Spleen (tissue), 11 donors: Measurements from ENCODE around the gene RAPGEF4. TPM values are rescaled to one million over a fixed set of nuclear protein-coding genes. Genes with fewer than 3 reads are reported as not detected.

Experiments
- DNase-seq: peaks from one replicate; pipeline ENCODE4 v3.0.0-alpha.2; 2020
- H3K27ac ChIP-seq, 8 donors: fragments of 200-600 bp; sonication (generic) in 7 of 8; 1 replicate in 4 of 8; 2 replicates in 4 of 8; pipeline versions ENCODE4 v1.5.0 to v1.8.0; 2016 to 2021; ENCODE audit warnings: inconsistent platforms in 4 of 8, mild to moderate bottlenecking in 4 of 8, moderate library complexity in 1 of 8
- H3K27me3 ChIP-seq, 7 donors: fragments of 200-600 bp; sonication (generic) in 6 of 7; replicated peaks in 1 of 7; 1 replicate in 4 of 7; 2 replicates in 3 of 7; pipeline versions ENCODE4 v1.5.0 to v1.8.0; 2016 to 2021; ENCODE audit warnings: inconsistent platforms in 3 of 7, mild to moderate bottlenecking in 1 of 7
- H3K36me3 ChIP-seq, 6 donors: fragments of 200-600 bp; sonication (generic) in 5 of 6; 1 replicate in 4 of 6; 2 replicates in 2 of 6; pipeline versions ENCODE4 v1.5.0 to v1.8.0; 2016 to 2021; ENCODE audit warnings: inconsistent platforms in 2 of 6
- H3K4me1 ChIP-seq, 6 donors: fragments of 200-600 bp; sonication (generic) in 5 of 6; 1 replicate in 3 of 6; 2 replicates in 3 of 6; pipeline versions ENCODE4 v1.5.0 to v1.8.0; 2016 to 2021; ENCODE audit warnings: inconsistent platforms in 3 of 6
- H3K4me3 ChIP-seq, 8 donors: fragments of 200-600 bp; sonication (generic) in 7 of 8; 1 replicate in 4 of 8; 2 replicates in 4 of 8; pipeline versions ENCODE4 v1.5.0 to v1.8.0; 2016 to 2021; ENCODE audit warnings: inconsistent platforms in 4 of 8, mild to moderate bottlenecking in 4 of 8, moderate library complexity in 2 of 8
- H3K9me3 ChIP-seq, 8 donors: fragments of 200-600 bp; sonication (generic) in 7 of 8; 1 replicate in 4 of 8; 2 replicates in 4 of 8; pipeline versions ENCODE4 v1.5.0 to v1.8.0; 2016 to 2021; ENCODE audit warnings: inconsistent platforms in 4 of 8
- POLR2A ChIP-seq, 3 donors: fragments of 450-650 bp; IDR thresholded peaks; one replicate each; pipeline ENCODE4 v1.5.1; 2017; ENCODE audit warnings: antibody characterized with exemption in 3 of 3, mild to moderate bottlenecking in 1 of 3
- POLR2AphosphoS5 ChIP-seq, 3 donors: sonication (generic); formaldehyde crosslinking; IDR thresholded peaks; one replicate each; pipeline ENCODE4 v1.5.1; 2017; ENCODE audit warnings: antibody characterized with exemption in 3 of 3
- whole genome bisulfite sequencing, 5 donors: extraction: QIAGEN DNeasy Blood & Tissue Kit in 3 of 5; methylation state at CpG; one replicate each; pipeline versions ENCODE4 v1.1.5 to v1.1.7; 2013 to 2018; 5-methylcytosine and 5-hydroxymethylcytosine counted together
- intact Hi-C: fragments of 100-400 bp; cut with DNase I; formaldehyde crosslinking; loops from one replicate; pipeline ENCODE4 v1.15.0; 2023; ENCODE audit warnings: low total_unique reads
- polyA plus RNA-seq, 3 donors: library from polyadenylated mRNA; stranded (reverse); fragments of 200-250 nt; gene quantifications; one replicate each; pipeline ENCODE4 v1.2.1, GENCODE V29; 2013
- total RNA-seq, 7 donors: library from RNA; depleted of rRNA in 3 of 7; stranded (reverse); fragments of >200 nt in 3 of 7; fragmentation: NEBNext Ultra II Directional in 4 of 7; extraction: Animal tissue kit (Norgen Biotek cat#: 25700) in 4 of 7; gene quantifications; one replicate each; pipeline versions ENCODE4 v1.1.0 to v1.2.1, GENCODE V29; 2016 to 2021
- TF ChIP-seq, protein P1 (sequence below), 11 experiments: fragments of 200-600 bp in 7 of 11; fragments of 450-650 bp in 4 of 11; sonication (generic) in 4 of 11; IDR thresholded peaks in 8 of 11; conservative IDR thresholded peaks in 3 of 11; 1 replicate in 7 of 11; 2 replicates in 4 of 11; pipeline versions ENCODE4 v1.4.0 to v1.8.0; 2016 to 2021; ENCODE audit warnings: antibody characterized with exemption in 11 of 11, inconsistent platforms in 4 of 11, mild to moderate bottlenecking in 1 of 11
- donor health status: healthy with polysubstance abuse.
- donor health status: DM: no; HTN: no; CAD: no; lungs with moderate emphysema.
- donor health status: DM: no; HTN: no; CAD: no.
- donor health status: Bipolar disorder and iron deficiency.
- donor health status: healthy.
- donor health status: DM: no; HTN: no; CAD: no.
- donor health status: DM: yes; HTN: yes; CAD: no.

RAPGEF4 gene
- total and polyA plus RNA-seq, 10 donors = 0.52 to 11.0 (median 1.9) TPM

DNA sequence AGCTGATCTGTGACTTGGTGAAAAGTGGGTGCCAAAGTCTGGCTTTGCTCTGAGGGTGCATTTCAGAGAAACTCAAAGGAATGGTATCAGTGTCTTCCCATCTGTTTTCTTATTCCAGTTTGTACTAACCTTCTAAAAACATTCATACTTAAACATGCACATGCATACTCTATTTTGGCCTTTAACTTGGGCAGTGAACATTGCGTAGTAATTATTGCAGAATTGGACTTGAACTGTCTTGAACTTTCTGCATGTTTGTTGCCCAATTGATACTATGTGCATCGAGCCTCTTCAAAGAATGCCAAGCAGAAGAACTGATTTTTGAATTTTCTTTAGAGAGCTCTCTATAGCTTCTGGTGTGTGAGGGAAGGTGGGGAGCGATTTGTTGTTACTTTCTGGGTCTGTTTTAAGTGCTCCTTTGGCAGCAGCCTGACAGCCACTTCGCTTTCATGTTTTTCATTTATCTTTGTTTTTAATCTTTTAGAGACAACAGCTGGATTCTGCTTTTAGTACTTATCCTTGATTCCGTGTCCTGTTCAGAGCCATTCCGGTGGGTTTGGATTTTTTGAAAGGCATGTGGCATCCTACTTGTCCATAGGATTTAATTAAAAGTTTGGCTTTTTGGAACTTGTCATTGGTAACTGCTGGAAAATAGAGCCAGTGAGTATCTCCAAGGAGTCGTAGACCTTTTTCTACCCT lies 159.2 kb downstream of the RAPGEF4 start:
- no peak for DNase-seq
- 78 to 84% (median 81%) methylated on average over 7 of the region's 7 CpGs for WGBS, 5 donors
- Histone ChIP-seq H3K9me3 (no peaks in the 10 kb centered on the region), H3K27ac (no peak overlapping the region), H3K27me3 (peaks cover 0 to 11% (median 0%) of the 10 kb centered on the region in 7 donors), H3K4me3 (no peak overlapping the region), H3K36me3 (no peaks in the 10 kb centered on the region), H3K4me1 (peaks cover 0 to 4% (median 0%) of the 10 kb centered on the region in 6 donors)
- TF ChIP-seq POLR2A (IDR thresholded peaks at IDR 0.05) = no peak
- TF ChIP-seq, protein P1, sequence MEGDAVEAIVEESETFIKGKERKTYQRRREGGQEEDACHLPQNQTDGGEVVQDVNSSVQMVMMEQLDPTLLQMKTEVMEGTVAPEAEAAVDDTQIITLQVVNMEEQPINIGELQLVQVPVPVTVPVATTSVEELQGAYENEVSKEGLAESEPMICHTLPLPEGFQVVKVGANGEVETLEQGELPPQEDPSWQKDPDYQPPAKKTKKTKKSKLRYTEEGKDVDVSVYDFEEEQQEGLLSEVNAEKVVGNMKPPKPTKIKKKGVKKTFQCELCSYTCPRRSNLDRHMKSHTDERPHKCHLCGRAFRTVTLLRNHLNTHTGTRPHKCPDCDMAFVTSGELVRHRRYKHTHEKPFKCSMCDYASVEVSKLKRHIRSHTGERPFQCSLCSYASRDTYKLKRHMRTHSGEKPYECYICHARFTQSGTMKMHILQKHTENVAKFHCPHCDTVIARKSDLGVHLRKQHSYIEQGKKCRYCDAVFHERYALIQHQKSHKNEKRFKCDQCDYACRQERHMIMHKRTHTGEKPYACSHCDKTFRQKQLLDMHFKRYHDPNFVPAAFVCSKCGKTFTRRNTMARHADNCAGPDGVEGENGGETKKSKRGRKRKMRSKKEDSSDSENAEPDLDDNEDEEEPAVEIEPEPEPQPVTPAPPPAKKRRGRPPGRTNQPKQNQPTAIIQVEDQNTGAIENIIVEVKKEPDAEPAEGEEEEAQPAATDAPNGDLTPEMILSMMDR (IDR thresholded peaks at IDR 0.05 in 8 of 11, conservative IDR thresholded peaks at IDR 0.05 in 3 of 11) = no peak
- TF ChIP-seq POLR2AphosphoS5 (IDR thresholded peaks at IDR 0.05) = no peak
- intact Hi-C loops = no loop called here

DNA sequence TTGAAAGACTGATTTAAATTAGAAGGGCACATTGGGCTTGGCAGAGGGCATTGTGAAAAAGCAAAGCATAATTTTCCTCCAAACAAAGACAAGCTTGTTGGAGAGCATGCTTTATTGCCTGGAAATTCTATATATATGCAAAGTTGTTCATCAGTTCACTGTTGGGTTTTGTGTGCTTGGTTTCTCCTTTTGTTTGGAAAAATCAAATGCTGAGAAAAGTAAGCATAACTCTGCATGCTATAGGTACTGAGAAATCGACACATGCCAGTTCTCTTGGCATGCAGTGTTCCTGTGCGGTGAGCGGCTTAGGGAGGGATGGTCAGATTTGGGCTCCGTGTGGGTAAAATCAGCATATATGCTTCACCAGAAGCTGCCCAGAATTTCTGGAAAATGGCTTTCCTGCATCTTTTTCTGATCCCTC lies 161.0 kb downstream of the RAPGEF4 start:
- Histone ChIP-seq H3K27me3 (peaks cover 0 to 11% (median 0%) of the 10 kb centered on the region in 7 donors), H3K9me3 (no peaks in the 10 kb centered on the region), H3K27ac (no peak overlapping the region), H3K4me3 (no peak overlapping the region), H3K36me3 (no peaks in the 10 kb centered on the region), H3K4me1 (no peaks in the 10 kb centered on the region)
- DNase-seq = no peak
- TF ChIP-seq POLR2AphosphoS5 (IDR thresholded peaks at IDR 0.05) = no peak
- TF ChIP-seq POLR2A (IDR thresholded peaks at IDR 0.05) = no peak
- TF ChIP-seq, protein P1 (IDR thresholded peaks at IDR 0.05 in 8 of 11, conservative IDR thresholded peaks at IDR 0.05 in 3 of 11) = no peak
- intact Hi-C loops = no loop called here
- WGBS, 5 donors = 88 to 92% (median 90%) methylated on average over 4 of the region's 4 CpGs

DNA sequence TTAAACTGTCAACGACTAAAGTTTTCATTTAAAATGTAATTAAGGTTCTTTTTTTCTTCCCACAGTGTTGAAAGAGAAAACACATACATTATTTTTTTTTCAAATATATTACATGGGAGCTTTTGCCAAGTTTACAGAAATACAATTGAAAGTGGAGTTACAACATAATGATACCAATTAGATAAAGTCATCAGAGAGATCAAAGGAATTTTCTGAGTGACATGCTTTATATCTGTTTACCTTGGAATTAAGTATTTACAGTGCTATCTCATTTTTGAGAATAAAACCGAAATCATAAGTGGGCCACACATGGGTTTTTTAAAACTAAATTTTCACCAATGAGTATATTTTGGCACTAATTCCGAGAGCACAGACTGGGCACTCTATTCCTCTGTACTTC lies 165.2 kb downstream of the RAPGEF4 start:
- no peak for DNase-seq
- intact Hi-C loops = no loop called here
- no peak overlapping the region for H3K4me3 ChIP-seq
- H3K36me3 ChIP-seq = no peaks in the 10 kb centered on the region
- WGBS, 5 donors = 77 to 90% (median 81%) methylated on average over 3 of the region's 3 CpGs
- TF ChIP-seq POLR2A (IDR thresholded peaks at IDR 0.05) (no peak), POLR2AphosphoS5 (IDR thresholded peaks at IDR 0.05) (no peak)
- TF ChIP-seq, protein P1 (IDR thresholded peaks at IDR 0.05 in 8 of 11, conservative IDR thresholded peaks at IDR 0.05 in 3 of 11) = no peak
- H3K27me3 ChIP-seq = peaks cover 0 to 11% (median 0%) of the 10 kb centered on the region in 7 donors
- H3K27ac ChIP-seq = no peak overlapping the region
- H3K9me3 ChIP-seq = no peaks in the 10 kb centered on the region
- H3K4me1 ChIP-seq = no peaks in the 10 kb centered on the region

DNA sequence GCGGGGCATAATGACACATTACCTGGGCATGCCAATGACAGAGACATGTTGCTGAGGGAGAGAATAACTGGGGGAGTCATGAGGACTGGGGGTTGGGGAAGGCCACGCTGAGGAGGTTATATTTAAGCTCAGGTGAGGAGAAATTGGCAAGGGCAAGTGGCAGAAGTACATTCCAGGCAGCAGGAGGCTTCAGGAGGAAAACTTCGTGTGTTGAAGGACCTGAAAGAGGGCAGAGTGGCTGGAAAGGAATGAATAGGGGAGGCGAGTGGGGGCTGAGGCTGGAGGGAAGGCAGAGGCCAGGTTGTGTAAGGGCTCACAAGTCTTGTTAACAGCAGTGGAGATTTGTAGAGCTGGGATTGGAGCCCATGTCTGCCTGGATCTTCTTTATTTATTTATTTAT lies 166.3 kb downstream of the RAPGEF4 start:
- no peak overlapping the region for H3K27ac ChIP-seq
- intact Hi-C loops = no loop called here

More for the DNA sequence above, 166.3 kb downstream of the RAPGEF4 start:
- H3K9me3 ChIP-seq = no peaks in the 10 kb centered on the region
- 77 to 92% (median 84%) methylated on average over 4 of the region's 4 CpGs for WGBS, 5 donors
- peaks cover 0 to 11% (median 0%) of the 10 kb centered on the region in 7 donors for H3K27me3 ChIP-seq
- no peaks in the 10 kb centered on the region for H3K36me3 ChIP-seq
- DNase-seq = no peak
- no peaks in the 10 kb centered on the region for H3K4me1 ChIP-seq
- no peak overlapping the region for H3K4me3 ChIP-seq
- no peak for TF ChIP-seq POLR2AphosphoS5 (IDR thresholded peaks at IDR 0.05)
- no peak for TF ChIP-seq POLR2A (IDR thresholded peaks at IDR 0.05)
- TF ChIP-seq, protein P1 (IDR thresholded peaks at IDR 0.05 in 8 of 11, conservative IDR thresholded peaks at IDR 0.05 in 3 of 11) = no peak
